LNCaP clone FGC (cell line): Measurements from ENCODE around the gene CFAP61.
A peak's percentile ranks its signal among the peaks of the same experiment; 100 is the strongest.

Experiments used
- DNase-seq: peaks from one replicate; pipeline ENCODE4 v3.0.0-alpha.2; 2011; ENCODE audit warnings: low read depth
- H3K4me3 ChIP-seq: 2 replicates; pipeline ENCODE4 v1.5.1; 2011; ENCODE audit warnings: mild to moderate bottlenecking, low read depth, low read length, control low read depth
- TF ChIP-seq, protein P1 (sequence below): IDR thresholded peaks from 2 replicates; pipeline ENCODE4 v1.5.1; 2012; ENCODE audit warnings: mild to moderate bottlenecking; ENCODE audit not compliant: control insufficient read depth, insufficient read depth; ENCODE audit errors: extremely low read depth

Gene CFAP61

DNA sequence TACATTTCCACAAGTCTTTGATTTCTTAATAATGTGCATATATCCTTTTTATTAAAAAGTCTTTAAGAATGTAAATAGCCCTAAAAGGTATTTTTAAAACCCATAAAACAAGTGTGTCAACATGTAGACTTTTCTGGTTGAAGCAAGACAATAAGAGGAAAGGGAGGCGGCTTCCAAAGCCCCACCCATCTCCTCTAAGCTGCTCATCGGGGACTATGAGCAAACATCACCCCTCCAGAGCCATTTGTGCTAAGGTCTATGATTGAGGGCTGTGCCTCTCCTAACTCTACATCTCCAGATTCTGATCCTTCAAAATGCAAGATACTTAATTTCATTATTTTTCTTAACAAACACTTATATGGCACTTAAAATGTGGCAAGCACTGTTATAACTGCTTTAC lies 37.7 kb upstream of the CFAP61 start:
- no peak for DNase-seq
- no peak overlapping the region for H3K4me3 ChIP-seq
- TF ChIP-seq, protein P1, sequence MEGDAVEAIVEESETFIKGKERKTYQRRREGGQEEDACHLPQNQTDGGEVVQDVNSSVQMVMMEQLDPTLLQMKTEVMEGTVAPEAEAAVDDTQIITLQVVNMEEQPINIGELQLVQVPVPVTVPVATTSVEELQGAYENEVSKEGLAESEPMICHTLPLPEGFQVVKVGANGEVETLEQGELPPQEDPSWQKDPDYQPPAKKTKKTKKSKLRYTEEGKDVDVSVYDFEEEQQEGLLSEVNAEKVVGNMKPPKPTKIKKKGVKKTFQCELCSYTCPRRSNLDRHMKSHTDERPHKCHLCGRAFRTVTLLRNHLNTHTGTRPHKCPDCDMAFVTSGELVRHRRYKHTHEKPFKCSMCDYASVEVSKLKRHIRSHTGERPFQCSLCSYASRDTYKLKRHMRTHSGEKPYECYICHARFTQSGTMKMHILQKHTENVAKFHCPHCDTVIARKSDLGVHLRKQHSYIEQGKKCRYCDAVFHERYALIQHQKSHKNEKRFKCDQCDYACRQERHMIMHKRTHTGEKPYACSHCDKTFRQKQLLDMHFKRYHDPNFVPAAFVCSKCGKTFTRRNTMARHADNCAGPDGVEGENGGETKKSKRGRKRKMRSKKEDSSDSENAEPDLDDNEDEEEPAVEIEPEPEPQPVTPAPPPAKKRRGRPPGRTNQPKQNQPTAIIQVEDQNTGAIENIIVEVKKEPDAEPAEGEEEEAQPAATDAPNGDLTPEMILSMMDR: no peak

DNA sequence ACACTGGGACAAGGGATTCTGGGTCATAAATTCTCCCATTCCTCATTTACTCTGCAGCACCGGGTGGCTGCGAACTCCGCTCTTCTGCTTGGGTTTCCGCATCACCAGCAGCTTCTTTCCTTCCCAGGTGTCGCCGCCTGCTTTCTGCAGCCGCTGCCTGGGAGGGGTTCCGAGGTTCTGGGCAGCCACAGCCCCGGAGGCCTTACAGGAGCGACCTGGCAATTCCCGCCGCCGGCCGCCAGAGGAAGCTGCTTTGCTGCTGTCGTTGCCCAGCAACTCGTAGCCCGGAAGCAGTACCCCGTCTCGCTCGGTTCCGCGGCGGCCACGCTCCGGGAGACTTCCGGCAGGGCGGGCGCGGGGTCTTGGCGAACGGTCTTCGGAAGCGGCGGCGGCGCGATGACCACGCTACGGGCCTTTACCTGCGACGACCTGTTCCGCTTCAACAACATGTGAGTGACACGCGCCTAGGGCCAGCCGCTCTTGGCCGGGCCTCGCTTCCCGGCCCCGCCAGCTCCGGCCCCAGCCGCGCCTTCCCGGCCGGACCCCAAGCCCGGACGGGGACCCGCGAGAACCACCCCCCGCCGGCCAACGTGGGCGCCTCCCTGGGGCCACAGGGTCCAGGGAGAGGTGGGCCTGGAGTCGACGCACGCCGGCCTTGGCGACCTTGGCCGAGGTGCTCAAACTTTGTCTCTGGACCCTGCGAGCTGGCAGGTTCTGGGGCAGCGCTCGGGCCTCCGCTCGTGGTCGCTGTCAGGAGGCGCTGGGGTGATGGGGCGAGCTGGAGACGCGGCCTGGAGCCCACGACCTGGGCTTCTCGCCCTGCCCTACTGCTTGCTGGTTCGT lies 35.1 kb upstream of the CFAP61 start, which contains the start of gene NAA20:
NAA20 (plus strand) TSS at position 362 of the 843 bp plus-strand sequence; CDS start at position 397, 35 bp downstream.
- peak; percentile 84 for DNase-seq
- peak within 1 kb of the TSS; percentile 74 for H3K4me3 ChIP-seq
- TF ChIP-seq, protein P1: peak; percentile 75

DNA sequence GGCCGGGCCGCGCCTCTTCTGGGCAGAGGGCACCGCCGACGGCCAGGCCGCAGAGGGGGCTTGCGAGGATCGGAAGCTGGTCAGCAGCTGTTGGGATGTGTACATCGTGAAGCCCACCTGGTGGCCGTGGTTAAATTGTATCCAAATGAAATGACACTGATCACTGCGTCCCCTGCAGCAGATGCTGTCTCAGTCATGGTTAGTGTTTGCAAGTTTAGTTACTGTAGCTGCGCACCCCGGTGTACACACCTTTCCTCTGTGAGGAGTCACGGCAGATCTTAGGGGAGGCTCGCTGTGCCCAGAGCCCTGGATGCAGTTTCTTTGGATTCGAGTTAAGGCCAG lies 34.5 kb upstream of the CFAP61 start:
- TF ChIP-seq, protein P1: no peak
- no peak for DNase-seq
- peak overlapping the region; percentile 74 for H3K4me3 ChIP-seq

DNA sequence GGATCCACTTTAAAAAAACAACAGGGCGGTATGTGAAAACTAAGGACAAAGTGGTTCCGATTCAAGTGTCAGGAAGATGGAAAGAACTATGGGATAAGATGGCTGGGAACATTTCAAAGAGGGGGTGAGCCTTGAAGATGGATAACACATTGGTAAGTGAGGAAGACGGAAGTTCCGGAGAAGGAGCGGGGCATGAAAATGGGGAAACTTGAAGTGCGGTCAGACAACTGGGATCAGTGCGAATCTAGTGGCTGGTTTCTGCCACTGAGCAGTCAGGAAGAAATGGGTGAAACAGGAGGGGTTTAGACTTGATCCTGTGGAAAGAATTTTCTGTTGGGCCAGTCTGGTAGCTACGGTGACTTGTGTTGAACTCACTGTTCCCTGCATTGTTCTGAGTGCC lies 34.0 kb upstream of the CFAP61 start:
- TF ChIP-seq, protein P1: no peak
- DNase-seq: no peak
- H3K4me3 ChIP-seq: peak overlapping the region; percentile 74

DNA sequence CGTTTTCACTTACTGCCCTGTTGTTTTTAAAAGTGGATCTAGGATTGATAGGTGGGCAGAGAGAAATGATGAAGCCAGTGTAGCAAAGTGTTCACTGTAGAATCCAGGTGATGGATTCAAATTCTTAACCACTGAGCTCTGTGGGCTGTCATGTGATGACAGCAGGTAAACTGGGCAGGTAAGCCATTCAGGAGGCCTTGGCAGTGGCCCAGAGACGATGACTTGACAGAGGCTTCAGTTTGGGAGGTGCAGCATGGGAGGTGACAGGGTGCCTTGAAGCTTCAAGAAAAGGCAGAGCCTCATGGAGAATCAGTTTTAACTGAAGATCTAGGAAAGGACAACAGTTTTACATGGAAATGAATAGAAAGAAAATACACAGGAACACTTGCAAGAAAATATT lies 33.2 kb upstream of the CFAP61 start:
- peak overlapping the region; percentile 74 for H3K4me3 ChIP-seq
- DNase-seq: peak; percentile 81
- TF ChIP-seq, protein P1: no peak

DNA sequence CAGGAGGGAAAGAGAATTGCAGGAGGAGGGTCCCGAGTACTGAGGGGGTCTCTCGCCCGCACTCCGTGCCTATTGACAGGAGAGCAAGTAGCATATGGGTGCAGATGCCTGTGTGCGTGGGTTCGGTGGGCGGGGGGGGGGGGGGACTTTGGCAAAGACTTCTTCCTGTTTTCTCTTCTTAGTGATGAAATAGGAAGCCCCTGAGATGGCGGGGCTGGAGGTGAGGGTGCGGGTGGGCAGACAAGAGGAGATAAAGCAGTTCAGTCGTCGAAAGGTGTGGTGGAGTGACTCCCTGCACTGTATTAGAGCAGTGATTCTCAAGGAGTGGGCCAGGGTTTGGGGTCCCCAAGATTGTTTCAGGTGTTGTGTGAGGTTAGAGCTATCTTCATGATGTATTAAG lies 31.4 kb upstream of the CFAP61 start:
- DNase-seq: no peak
- TF ChIP-seq, protein P1: no peak
- no peak overlapping the region for H3K4me3 ChIP-seq

DNA sequence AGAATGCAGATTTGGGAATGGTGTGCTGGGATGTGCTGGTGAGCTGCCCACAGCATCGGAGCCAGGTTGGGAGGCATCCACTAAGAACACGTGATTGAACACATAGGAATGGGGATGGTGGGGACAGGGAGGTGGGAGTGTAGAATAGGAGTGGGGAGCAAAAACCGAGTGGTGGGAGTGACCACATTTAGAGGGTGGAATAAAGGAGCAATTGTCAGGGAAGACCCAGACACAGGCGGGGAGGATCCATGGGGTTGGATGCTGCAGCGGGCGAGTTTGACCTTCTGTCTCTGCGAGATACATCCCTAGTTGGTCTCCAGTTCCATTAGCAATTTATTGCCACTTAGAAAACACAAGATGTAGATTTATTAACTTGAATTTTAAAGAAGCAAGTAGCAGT lies 30.5 kb upstream of the CFAP61 start:
- TF ChIP-seq, protein P1: no peak
- DNase-seq: no peak
- H3K4me3 ChIP-seq: no peak overlapping the region
